ENCODE results near the gene GPT2.

GPT2 gene

GRCh38 chr16:46972429-46973206 is 88.5 kb downstream of the GPT2 start:
- no peak for DNase-seq (ENCODE audit: low read depth, low spot score)
- CTCF ChIA-PET: interaction anchor here (0.6 to 2.0 kb wide), 5 partner anchors 25 to 1192 kb away, joined by 3 to 6 read pairs (median 5); no protein-coding TSS in a partner anchor
- H3K4me3 ChIP-seq (ENCODE audit: low read depth, low read length): peak overlapping the region; percentile 93
- POLR2A ChIA-PET: interaction anchor here (1.0 kb wide), 1 partner anchor 9 kb away, joined by 4 read pairs; no protein-coding TSS in a partner anchor
- TF ChIP-seq CTCF (IDR thresholded peaks at IDR 0.05; ENCODE audit: insufficient read depth, low read length, missing control alignments): no peak

- ChIA-PET CTCF (interaction anchor here (0.6 to 2.0 kb wide), 7 partner anchors 25 to 1191 kb away, joined by 3 to 5 read pairs (median 4); no protein-coding TSS in a partner anchor), POLR2A (interaction anchor here (0.6 to 1.0 kb wide), 2 partner anchors 10 to 144 kb away, joined by 4 read pairs; no protein-coding TSS in a partner anchor)
- peak within 1 kb of the TSS; percentile 93 for H3K4me3 ChIP-seq (ENCODE audit: low read depth, low read length)
- TF ChIP-seq CTCF (IDR thresholded peaks at IDR 0.05; ENCODE audit: insufficient read depth, low read length, missing control alignments): no peak
- DNase-seq (ENCODE audit: low read depth, low spot score): no peak
These were observed 89.2 kb downstream of the GPT2 start, which contains the start of gene DNAJA2 for GRCh38 chr16:46973207-46973995. Gene DNAJA2 (minus strand): TSS chr16:46973674. CDS start chr16:46973572, 102 bp downstream.

GRCh38 chr16:46973996-46974324 is 89.8 kb downstream of the GPT2 start:
- CTCF ChIA-PET: interaction anchor here (1.1 to 2.0 kb wide), 6 partner anchors 25 to 1191 kb away, joined by 3 to 5 read pairs (median 4); no protein-coding TSS in a partner anchor
- peak overlapping the region; percentile 93 for H3K4me3 ChIP-seq (ENCODE audit: low read depth, low read length)
- no peak for DNase-seq (ENCODE audit: low read depth, low spot score)
- TF ChIP-seq CTCF (IDR thresholded peaks at IDR 0.05; ENCODE audit: insufficient read depth, low read length, missing control alignments): no peak
- POLR2A ChIA-PET: interaction anchor here (0.6 kb wide), 1 partner anchor 144 kb away, joined by 4 read pairs; no protein-coding TSS in a partner anchor

GRCh38 chr16:46974352-46974751 is 90.2 kb downstream of the GPT2 start:
- CTCF ChIA-PET: interaction anchor here (1.0 to 2.0 kb wide), 7 partner anchors 26 to 1190 kb away, joined by 3 to 5 read pairs (median 4); no protein-coding TSS in a partner anchor

GRCh38 chr16:46975165-46975564 is 91.0 kb downstream of the GPT2 start:
- no peak for TF ChIP-seq CTCF (IDR thresholded peaks at IDR 0.05; ENCODE audit: insufficient read depth, low read length, missing control alignments)
- ChIA-PET POLR2A (no interaction called here), CTCF (interaction anchor here (1.0 to 2.0 kb wide), 5 partner anchors 9 to 233 kb away, joined by 3 to 5 read pairs (median 4); no protein-coding TSS in a partner anchor)
- DNase-seq (ENCODE audit: low read depth, low spot score): no peak
- no peak overlapping the region for H3K4me3 ChIP-seq (ENCODE audit: low read depth, low read length)

More at GRCh38 chr16:46974352-46974751, 90.2 kb downstream of the GPT2 start:
- POLR2A ChIA-PET: interaction anchor here (0.6 kb wide), 1 partner anchor 145 kb away, joined by 4 read pairs; no protein-coding TSS in a partner anchor
- no peak for TF ChIP-seq CTCF (IDR thresholded peaks at IDR 0.05; ENCODE audit: insufficient read depth, low read length, missing control alignments)
- DNase-seq (ENCODE audit: low read depth, low spot score): no peak
- peak overlapping the region; percentile 93; the same call in 1 of the 2 replicates for H3K4me3 ChIP-seq (ENCODE audit: low read depth, low read length)
